ENCODE data around the gene NRARP. TPM values are rescaled to one million over a fixed set of nuclear protein-coding genes. Genes with fewer than 3 reads are reported as not detected.

Gene NRARP
- total RNA-seq, 1 donor from 2014 or later, result 170 TPM

DNA sequence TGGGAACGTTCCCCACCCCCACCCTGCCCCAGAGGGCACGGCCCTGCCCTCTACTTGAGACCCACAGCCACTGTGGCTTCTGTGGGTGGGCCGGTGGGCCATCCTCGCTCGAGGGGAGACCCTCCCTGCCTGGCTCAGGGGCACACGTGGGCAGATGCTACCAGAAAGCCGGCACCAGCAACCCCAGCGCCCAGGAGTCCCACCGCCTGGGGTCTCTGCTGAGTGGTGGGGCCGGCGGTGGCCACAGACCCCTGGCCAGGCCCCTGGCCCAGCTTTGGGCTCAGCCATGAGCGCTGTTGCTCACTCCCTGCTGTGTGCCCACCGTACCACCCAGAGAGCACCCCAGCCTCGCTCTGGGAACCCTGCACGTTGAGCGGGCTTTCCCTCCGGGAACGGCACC is 16.5 kb upstream of the NRARP start:
- DNase-seq (ENCODE audit: low spot score), result no peak
- TF ChIP-seq, protein P1, sequence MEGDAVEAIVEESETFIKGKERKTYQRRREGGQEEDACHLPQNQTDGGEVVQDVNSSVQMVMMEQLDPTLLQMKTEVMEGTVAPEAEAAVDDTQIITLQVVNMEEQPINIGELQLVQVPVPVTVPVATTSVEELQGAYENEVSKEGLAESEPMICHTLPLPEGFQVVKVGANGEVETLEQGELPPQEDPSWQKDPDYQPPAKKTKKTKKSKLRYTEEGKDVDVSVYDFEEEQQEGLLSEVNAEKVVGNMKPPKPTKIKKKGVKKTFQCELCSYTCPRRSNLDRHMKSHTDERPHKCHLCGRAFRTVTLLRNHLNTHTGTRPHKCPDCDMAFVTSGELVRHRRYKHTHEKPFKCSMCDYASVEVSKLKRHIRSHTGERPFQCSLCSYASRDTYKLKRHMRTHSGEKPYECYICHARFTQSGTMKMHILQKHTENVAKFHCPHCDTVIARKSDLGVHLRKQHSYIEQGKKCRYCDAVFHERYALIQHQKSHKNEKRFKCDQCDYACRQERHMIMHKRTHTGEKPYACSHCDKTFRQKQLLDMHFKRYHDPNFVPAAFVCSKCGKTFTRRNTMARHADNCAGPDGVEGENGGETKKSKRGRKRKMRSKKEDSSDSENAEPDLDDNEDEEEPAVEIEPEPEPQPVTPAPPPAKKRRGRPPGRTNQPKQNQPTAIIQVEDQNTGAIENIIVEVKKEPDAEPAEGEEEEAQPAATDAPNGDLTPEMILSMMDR (IDR thresholded peaks at IDR 0.05; ENCODE audit: unreplicated experiment), result no peak
- Mint-ChIP-seq H3K9me3 (ENCODE audit: unreplicated experiment) (no peaks in the 10 kb centered on the region), H3K4me1 (ENCODE audit: unreplicated experiment) (peaks cover 6% of the 10 kb centered on the region), H3K27me3 (ENCODE audit: unreplicated experiment) (peaks cover 2% of the 10 kb centered on the region), H3K27ac (ENCODE audit: unreplicated experiment) (no peak overlapping the region), H3K36me3 (ENCODE audit: low read depth, unreplicated experiment) (no peaks in the 10 kb centered on the region), H3K4me3 (ENCODE audit: unreplicated experiment) (no peak overlapping the region)

DNA sequence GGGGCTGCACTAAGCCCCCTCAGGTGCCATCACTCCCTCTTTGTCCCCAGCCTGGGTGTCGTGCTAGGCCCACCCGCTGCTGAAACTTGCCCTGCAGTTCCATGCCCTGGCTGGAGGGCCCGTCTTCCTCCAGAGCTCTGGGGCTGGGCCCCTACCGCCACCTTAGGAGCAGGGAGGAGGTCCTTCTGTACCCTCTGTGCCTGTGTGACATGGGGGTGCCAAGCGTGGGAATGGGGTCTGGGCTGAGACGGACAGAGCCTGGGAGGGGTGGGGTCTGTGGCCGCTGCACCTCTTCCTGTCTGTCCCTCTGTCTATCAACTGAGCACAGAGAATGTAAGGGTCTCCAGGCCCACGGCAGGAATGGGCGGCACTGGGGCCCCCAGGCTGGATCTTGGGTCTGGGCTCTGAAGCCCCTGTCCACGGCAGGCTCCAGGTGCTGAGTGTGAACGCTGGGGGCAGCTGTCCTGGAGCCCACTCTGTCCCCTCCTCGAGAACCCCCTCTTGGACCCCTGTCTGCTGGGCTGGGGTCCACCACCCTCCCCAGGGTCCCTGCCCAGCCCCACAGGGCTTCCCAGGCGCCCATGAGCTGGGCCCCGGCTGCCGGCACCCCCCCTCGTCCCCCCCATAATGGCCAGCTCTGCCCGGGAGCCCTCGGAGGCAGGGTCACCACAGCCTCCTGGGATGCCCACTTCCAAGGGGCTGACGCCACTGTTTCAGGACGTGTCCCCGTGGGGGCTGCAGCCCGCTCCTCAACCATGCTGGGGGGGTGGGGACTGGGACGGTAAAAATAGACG is 15.8 kb upstream of the NRARP start:
- no peaks in the 10 kb centered on the region for H3K36me3 Mint-ChIP-seq (ENCODE audit: low read depth, unreplicated experiment)
- no peak overlapping the region for H3K4me3 Mint-ChIP-seq (ENCODE audit: unreplicated experiment)
- H3K27ac Mint-ChIP-seq (ENCODE audit: unreplicated experiment), result no peak overlapping the region
- peaks cover 6% of the 10 kb centered on the region for H3K4me1 Mint-ChIP-seq (ENCODE audit: unreplicated experiment)
- no peaks in the 10 kb centered on the region for H3K9me3 Mint-ChIP-seq (ENCODE audit: unreplicated experiment)
- peak; percentile 5 for DNase-seq (ENCODE audit: low spot score)
- TF ChIP-seq, protein P1 (IDR thresholded peaks at IDR 0.05; ENCODE audit: unreplicated experiment), result no peak
- peaks cover 2% of the 10 kb centered on the region for H3K27me3 Mint-ChIP-seq (ENCODE audit: unreplicated experiment)

DNA sequence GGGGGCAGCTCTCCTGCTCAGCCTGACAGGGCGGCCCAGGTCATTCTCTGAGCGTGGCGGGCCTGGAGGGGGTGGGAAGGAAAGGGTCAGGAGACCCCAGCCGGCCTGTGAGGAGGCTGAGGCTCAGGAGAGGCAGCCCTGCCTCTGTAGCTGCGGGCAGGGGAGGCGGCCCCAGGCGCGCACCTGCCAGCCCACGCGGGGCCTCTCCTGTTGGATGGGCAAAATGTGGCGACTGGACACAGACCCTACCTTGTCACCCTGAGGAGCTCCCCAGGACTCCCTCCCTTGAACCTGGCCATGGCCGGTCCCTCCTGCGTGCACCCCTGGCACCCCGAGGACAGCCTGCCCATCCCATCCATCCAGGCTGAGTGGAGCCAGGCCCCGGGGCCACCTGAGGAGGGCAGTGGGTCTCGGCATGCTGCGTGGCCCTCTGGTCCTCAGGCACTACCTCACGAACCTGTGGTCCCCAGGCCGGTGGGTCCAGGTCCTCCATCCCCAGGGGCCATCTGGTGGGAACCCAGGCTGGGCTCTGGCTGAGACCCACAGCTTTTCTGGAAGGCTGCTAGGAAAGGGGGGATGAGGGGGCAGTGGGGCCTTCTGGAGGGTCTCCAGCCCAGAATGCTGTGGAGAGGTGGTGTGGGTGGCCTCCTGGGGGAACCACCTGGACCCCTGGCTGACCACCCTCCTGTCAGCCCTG is 15.1 kb upstream of the NRARP start:
- Mint-ChIP-seq H3K27me3 (ENCODE audit: unreplicated experiment) (peaks cover 2% of the 10 kb centered on the region), H3K4me1 (ENCODE audit: unreplicated experiment) (peaks cover 6% of the 10 kb centered on the region), H3K27ac (ENCODE audit: unreplicated experiment) (no peak overlapping the region), H3K4me3 (ENCODE audit: unreplicated experiment) (no peak overlapping the region), H3K36me3 (ENCODE audit: low read depth, unreplicated experiment) (no peaks in the 10 kb centered on the region), H3K9me3 (ENCODE audit: unreplicated experiment) (no peaks in the 10 kb centered on the region)
- peak; percentile 8 for DNase-seq (ENCODE audit: low spot score)
- TF ChIP-seq, protein P1 (IDR thresholded peaks at IDR 0.05; ENCODE audit: unreplicated experiment), result no peak

DNA sequence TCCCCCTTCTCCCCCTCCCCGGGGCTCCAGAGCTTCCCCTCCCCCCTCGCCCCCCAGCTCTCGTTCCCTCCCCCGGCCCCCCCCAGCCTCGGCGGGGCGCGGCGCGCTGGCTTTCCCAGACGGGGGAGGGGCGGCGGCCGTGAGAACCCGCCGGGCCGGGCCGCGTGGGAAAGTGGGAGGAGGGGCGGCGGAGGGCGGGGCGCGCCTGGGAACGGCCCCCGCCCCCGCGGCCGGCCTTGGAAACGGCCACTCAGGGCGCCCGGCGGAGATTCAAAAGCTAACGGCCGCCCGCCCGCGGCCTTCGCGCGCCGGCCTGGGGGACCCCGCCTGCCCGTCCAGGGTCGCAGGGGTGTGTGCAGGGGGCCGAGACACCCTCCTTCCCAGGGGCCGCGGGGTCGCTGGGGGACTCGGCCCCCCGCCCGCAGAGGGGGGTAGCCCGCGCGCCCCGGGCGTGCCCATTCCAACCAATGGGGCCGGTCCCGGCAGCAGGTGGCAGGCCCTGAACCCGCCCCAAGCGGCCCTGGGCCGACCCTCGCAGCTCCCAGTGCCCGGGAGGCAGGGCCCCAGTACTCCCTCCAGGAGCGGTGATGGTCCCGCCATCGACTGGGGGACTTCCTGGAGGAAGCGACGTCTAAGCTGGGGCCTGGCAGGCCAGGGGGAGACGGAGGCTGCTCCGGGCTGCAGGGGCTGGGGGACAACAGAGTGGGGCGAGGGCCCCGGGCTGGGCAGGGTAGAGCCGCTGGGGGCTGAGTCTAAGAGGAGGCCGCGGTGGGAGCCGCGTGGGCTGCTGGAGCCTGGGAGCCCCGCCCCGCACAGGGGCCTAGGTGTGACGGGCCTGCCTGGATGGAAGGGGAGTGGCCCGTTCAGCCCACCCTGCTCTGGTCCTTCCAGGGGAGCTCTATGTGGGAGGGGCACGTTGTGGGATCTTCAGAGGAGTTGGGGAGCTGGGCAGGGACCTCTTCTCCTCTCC is 14.2 kb upstream of the NRARP start:
- TF ChIP-seq, protein P1 (IDR thresholded peaks at IDR 0.05; ENCODE audit: unreplicated experiment), result no peak
- Mint-ChIP-seq H3K36me3 (ENCODE audit: low read depth, unreplicated experiment) (no peaks in the 10 kb centered on the region), H3K4me3 (ENCODE audit: unreplicated experiment) (no peak overlapping the region), H3K27me3 (ENCODE audit: unreplicated experiment) (peaks cover 2% of the 10 kb centered on the region), H3K4me1 (ENCODE audit: unreplicated experiment) (peaks cover 3% of the 10 kb centered on the region), H3K9me3 (ENCODE audit: unreplicated experiment) (no peaks in the 10 kb centered on the region), H3K27ac (ENCODE audit: unreplicated experiment) (no peak overlapping the region)
- DNase-seq (ENCODE audit: low spot score), result peak; percentile 83
